Measurements from ENCODE around the gene KRT32.
A peak's percentile ranks its signal among the peaks of the same experiment; 100 is the strongest.

KRT32 gene

GRCh38 chr17:41421116-41421515, 46.1 kb downstream of the KRT32 start:
- peak; percentile 74 for DNase-seq (ENCODE audit: low read depth)
- TF ChIP-seq CTCF (conservative IDR thresholded peaks at IDR 0.05; ENCODE audit: low read depth, low read length), result no peak
- no peak overlapping the region for H3K4me3 ChIP-seq (ENCODE audit: low read depth, low read length)

- no peak for TF ChIP-seq CTCF (conservative IDR thresholded peaks at IDR 0.05; ENCODE audit: low read depth, low read length)
- H3K4me3 ChIP-seq (ENCODE audit: low read depth, low read length), result no peak overlapping the region
- no peak for DNase-seq (ENCODE audit: low read depth)
Measured at GRCh38 chr17:41420134-41420533, 47.1 kb downstream of the KRT32 start.

- DNase-seq (ENCODE audit: low read depth), result no peak
- H3K4me3 ChIP-seq (ENCODE audit: low read depth, low read length), result no peak overlapping the region
- no peak for TF ChIP-seq CTCF (conservative IDR thresholded peaks at IDR 0.05; ENCODE audit: low read depth, low read length)
Measured at GRCh38 chr17:41419716-41420115, 47.5 kb downstream of the KRT32 start.

GRCh38 chr17:41418116-41418860, 48.9 kb downstream of the KRT32 start:
- TF ChIP-seq CTCF (conservative IDR thresholded peaks at IDR 0.05; ENCODE audit: low read depth, low read length), result no peak
- no peak overlapping the region for H3K4me3 ChIP-seq (ENCODE audit: low read depth, low read length)
- DNase-seq (ENCODE audit: low read depth), result no peak

- no peak overlapping the region for H3K4me3 ChIP-seq (ENCODE audit: low read depth, low read length)
- DNase-seq (ENCODE audit: low read depth), result no peak
Measured at GRCh38 chr17:41417576-41418015, 49.6 kb downstream of the KRT32 start.

GRCh38 chr17:41417127-41417526, 50.1 kb downstream of the KRT32 start:
- no peak overlapping the region for H3K4me3 ChIP-seq (ENCODE audit: low read depth, low read length)
- DNase-seq (ENCODE audit: low read depth), result no peak
- no peak for TF ChIP-seq CTCF (conservative IDR thresholded peaks at IDR 0.05; ENCODE audit: low read depth, low read length)

More at GRCh38 chr17:41417576-41418015, 49.6 kb downstream of the KRT32 start:
- TF ChIP-seq CTCF (conservative IDR thresholded peaks at IDR 0.05; ENCODE audit: low read depth, low read length), result peak; percentile 17

- TF ChIP-seq CTCF (conservative IDR thresholded peaks at IDR 0.05; ENCODE audit: low read depth, low read length), result no peak
- H3K4me3 ChIP-seq (ENCODE audit: low read depth, low read length), result no peak overlapping the region
- peak; percentile 35 for DNase-seq (ENCODE audit: low read depth)
Measured at GRCh38 chr17:41416479-41416878, 50.7 kb downstream of the KRT32 start.
